GM18951 (cell line): ENCODE measurements around the gene UBE2H.
"Not testable (repeated sequence)": the region's sequence is repeated elsewhere in the genome, so short reads cannot be mapped to it uniquely, and the experiment has no call there.

Experiments
- POLR2A ChIP-seq: IDR thresholded peaks from 4 replicates; pipeline ENCODE4 v1.6.1; 2011; ENCODE audit warnings: mild to moderate bottlenecking; ENCODE audit not compliant: insufficient read length, insufficient read depth; ENCODE audit errors: extremely low read depth
- in situ Hi-C: fragments of 300-500 bp; cut with MboI; formaldehyde crosslinking; loops from one replicate; pipeline ENCODE4 v1.12.0; 2022; ENCODE audit warnings: low sequenced_read_pairs, mixed read lengths, inconsistent platforms; ENCODE audit not compliant: unreplicated experiment

Gene UBE2H

DNA sequence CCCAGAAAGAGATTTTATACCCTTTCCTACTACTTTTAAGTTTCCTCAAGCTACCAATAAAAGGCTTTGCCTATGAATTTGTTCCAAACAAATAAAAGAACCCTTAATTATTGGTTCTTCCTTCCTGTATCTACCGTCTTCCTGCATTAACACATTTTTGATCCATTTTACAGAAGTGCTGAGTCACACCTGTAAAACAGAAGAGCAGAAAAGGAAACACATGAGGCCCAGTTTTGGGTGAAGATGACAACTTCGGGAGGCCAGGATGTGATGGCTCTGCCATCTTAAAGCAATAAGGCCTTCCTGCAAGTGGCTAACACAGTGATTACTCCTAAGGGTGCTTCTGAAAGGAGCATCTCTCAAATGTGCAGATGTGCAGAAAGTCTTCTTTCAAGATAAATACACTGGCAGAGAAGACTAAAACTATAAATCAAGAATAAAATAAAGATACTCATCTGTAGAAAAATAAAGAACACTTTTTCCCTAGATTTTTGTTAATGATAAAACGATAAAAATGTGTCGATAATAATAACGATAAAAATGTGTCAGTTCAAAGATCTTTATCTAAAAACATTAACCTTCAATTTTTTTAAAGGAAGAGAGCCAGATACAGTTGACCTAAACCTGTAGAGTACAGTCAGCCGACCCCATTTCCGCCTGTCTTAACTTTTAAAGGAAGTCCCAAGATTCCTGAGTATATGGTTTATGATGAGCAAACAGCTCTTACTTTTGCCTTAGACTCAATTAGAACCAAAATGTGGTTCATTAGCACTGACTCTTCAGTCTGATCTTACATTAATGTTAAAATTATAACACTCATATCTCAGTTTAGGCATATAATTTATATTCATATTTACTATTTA is 108.6 kb downstream of the UBE2H start:
- in situ Hi-C loops, result no loop called here
- TF ChIP-seq POLR2A, result no peak

DNA sequence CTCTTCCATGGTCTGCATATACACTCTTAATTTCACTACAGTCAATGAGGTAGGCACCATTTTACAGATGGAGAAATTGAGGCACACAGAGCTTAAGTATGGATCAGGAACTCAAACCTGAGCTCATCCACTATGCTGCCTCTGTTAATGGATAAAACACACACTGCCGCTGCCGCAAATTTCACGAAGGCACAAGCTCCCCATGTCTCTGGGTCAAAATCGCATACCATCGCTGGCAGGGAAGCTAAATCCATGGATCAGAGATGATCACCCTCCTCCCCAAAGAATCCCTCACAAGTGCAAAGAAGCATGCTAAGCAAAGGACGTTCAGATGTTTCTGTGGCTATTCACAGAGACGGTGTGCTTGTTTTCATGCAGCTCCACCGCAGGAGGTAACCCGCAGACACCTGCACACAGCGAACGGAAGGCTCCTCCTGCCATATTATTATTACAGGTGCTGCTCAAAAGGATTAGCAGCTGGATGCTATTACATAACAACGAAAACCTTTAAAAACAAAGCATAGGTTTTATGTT is 109.3 kb downstream of the UBE2H start:
- in situ Hi-C loops, result no loop called here

DNA sequence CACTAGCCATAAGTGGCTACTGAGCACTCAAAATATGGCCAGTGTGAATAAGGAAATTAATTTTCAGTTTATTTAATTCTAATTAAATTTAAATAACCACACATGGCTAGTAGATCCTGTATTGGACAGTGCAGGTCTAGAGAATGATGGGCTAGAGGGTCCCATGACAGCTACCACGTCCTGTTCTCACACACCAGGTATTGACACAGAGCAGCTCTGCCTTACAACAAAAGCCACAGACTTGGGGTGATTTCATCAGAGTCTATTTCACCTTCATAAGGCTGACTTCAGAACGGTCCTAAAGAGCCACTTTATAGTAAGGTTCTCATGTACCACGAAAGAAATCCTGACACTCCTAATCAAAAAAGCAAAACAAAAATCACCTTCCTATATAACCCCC is 111.3 kb downstream of the UBE2H start:
- in situ Hi-C loops, result no loop called here
- TF ChIP-seq POLR2A, result no peak

More for the DNA sequence above, 109.3 kb downstream of the UBE2H start:
- no peak for TF ChIP-seq POLR2A

DNA sequence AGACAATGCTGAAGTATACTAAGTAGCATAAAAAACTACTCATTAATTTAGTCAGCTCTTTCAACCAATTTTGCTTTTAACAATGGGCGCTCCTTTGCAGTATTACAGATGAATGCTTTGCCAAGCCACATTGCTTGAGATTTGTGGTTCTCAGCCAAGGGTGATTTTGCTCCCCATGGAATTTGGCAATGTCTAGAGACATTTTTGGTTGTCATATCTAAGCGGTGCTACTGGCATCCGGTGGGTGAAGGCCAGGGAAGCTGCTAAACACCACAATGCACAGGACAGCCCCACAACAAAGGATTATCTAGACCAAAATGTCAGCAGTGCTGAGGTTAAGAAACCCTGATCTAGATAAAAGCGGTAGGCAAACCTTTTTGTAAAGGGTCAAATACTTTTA is 112.0 kb downstream of the UBE2H start:
- no peak for TF ChIP-seq POLR2A
- in situ Hi-C loops, result no loop called here

DNA sequence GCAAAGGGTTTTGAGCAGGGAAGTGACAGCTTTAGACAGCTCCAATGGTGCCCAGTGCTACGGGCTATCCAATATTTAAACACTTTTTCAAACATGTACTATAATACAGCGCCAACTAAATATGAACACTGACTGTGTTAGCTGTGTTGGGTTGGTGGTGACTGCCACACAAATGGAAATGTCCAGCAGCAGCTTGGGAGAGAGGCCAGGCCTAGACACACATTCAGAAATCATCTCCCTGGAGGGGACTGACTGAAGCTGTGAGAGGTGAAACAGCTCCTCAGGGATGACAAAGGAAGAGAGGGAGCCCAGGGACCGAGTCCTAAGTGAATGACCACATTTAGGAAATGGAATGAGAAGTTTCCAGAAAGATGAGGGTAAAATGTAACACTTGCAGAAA is 115.8 kb downstream of the UBE2H start:
- in situ Hi-C loops, result no loop called here
- TF ChIP-seq POLR2A, result no peak

DNA sequence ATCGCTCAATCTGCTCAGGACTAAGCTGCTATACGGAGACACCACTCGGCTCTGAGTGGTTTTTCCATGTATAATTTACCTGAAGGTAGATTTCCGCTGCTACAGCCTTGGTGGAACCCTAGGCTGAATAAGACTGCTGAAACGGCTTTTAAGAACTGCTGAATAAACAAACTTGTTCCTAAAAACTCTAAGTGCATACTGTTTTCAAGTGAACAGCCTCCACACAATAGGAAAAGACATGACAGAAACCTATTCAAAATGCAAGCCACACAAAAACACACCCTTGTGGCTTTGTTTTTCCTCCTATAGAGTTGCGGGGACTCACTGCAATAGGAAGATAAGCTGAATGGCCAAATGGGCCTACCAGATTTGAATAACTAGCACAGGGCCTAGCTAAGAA is 117.2 kb downstream of the UBE2H start:
- in situ Hi-C loops, result no loop called here
- TF ChIP-seq POLR2A, result no peak

DNA sequence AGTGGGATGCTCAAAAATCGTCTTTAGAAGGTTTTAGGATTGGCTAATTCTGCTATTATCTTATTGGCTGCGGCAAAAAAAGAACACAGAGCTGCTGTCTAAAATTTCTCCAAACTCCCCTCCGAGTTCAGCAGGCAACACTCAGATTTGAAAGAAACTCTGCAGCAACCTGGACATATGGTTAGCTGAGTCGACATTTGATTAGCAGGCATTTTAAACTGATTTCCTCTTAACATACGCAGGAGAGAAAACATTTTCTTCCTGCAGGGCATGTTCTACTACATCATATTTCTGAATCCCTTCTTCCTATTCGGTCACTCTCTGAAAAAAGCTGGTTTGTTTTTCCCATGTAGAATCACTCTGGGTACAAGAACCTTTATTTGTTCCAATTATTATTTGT is 119.4 kb downstream of the UBE2H start:
- in situ Hi-C loops, result not testable (repeated sequence)

DNA sequence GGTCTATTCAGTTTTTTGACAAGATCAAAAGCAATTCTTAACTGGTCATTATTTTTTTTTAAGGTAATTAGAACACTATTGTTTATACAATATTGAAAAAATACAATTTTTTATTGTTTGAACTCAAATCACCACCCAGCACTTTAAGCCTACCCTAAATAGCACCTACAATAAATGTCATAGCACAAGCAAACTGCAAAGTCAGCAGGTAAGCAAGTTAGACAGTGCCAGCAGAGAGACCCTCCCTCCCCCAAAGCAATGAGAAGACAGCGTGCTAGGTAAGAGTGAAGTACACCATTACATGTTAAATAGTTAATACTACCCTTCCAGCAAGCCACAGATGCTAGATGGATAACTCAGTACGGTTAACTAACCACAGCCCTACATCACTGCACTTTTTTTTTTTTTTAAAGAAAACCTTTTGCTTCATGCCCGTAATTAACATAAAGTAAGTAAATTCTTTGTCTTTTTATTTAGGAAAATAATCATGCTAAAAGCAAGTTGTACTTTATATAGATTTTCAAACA is 120.0 kb downstream of the UBE2H start:
- TF ChIP-seq POLR2A, result no peak
- in situ Hi-C loops, result no loop called here

DNA sequence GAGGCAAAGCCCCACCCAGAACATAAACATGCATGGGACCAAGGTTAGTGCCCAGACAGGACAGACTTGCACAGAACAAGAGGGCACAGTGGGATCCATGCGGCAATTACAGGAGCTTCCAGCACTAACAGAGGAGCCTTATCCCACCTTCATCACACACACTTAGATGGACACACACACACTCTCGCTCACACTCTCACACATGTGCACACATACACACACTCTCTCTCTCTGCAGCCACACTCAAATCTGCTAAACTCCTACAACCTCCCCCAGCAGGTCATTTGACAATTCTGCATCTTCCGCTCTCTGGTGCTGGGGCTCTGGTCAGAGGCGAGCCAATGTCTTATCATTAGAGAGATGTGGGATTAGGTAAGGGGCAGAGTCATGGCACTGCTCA is 120.5 kb downstream of the UBE2H start:
- in situ Hi-C loops, result no loop called here
- no peak for TF ChIP-seq POLR2A

DNA sequence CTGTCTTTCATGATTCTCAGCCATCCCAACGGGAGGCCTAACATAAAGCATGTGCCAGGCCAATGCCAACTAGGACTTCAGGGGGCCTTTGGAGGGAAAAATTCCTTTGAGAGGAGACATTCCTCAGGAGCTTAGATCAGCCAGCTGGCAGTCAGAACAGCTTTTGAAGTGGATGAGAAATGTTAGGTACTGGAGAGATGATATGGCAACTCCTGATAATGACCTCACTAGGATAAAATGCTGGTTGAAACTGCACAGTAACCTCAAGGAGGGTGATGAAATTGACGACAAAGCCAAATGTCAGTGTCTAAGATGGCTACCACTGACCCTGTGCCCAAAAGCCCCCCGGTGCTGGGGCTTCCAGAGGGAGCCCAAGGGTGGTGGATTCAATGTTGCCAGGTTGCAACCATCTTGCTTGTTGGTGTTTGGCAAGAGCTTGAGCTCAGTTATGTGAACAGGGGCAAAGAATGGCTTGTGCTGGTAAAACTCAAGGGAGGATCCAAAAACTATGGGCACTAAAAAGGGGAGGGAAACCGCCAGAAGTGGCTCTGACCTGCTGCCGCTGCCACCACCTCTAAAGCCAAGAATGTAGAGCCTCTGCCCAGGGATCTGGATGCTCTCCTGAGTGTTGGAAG is 121.2 kb downstream of the UBE2H start:
- no peak for TF ChIP-seq POLR2A
- in situ Hi-C loops, result no loop called here

DNA sequence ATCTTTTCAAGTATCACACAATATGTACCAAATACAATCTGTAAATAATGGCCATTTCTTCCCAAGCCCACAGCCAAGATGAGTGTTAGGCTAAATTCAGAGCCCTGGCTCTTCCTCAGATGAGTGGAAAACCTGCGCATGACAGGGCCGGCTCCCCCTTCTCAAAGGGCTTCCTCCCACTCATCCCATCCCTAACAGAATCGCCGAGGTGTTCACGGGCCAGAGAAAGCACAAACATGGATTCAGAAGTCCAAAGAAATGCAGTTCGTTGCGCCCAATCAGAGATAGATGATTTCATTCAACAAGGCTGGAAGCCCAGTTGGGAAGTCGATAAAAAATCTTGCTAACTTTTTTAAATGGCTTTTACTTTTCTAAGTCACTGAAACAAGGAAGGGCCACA is 121.8 kb downstream of the UBE2H start:
- in situ Hi-C loops, result no loop called here

DNA sequence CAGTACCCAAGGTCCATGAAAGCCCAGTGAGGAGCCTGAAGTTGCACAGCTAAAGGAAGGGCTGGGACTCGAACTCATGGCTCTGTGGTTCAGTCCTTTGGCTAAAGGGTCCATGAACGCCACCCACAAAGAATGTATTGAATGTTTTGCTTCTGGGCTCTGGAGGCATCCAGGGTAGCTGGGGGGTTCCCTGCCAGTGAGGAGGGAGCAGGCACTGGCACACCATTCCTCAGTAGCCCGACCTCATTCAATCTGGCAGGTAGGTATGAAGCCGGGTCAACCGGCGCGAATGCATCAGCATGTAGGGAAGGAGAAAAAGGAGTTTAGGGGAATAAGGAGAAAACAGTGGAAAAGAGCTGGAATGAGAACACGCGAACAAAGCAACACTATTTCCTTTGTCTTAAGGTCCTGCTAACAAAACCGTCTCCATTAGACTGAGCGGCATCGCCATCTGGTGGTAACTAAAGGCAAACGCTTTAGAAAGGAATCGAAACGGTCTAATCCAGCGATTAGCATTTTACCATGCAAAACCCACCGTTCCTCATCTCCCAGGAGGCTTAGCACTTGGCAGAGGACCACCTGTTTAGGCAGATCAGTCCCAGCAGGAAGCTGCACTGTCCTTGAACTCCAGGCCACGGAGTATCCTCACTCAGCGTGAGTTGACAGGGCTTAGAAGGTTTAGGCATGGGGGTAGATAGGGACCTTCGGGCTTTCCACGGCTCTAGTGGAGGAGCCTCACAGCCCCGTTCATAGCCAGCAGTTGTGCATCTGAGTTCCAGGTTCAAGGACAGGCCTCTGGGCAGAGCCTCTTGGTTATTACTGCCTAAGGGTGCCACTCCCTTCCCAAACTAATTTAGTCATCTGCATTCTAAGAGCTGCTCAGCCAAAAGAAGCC is 122.8 kb downstream of the UBE2H start:
- no peak for TF ChIP-seq POLR2A
- in situ Hi-C loops, result loop anchor here (5.0 to 10.0 kb wide), 2 partner anchors 155 to 182 kb away; no protein-coding TSS in a partner anchor

More for the DNA sequence above, 121.8 kb downstream of the UBE2H start:
- TF ChIP-seq POLR2A, result no peak
